Karpas-422 (cell line): Measurements from ENCODE around the gene TAF6L. TPM values are rescaled to one million over a fixed set of nuclear protein-coding genes. Genes with fewer than 3 reads are reported as not detected.

Experiments used
- DNase-seq: peaks from one replicate; pipeline ENCODE4 v3.0.0-alpha.2; 2015
- H2AFZ ChIP-seq: fragments of 200-600 bp; sonication (generic); 2 replicates; pipeline ENCODE4 v1.6.1; 2014; ENCODE audit warnings: antibody characterized with exemption, low read length, mixed read lengths
- H3K27ac ChIP-seq: fragments of 200-600 bp; sonication (generic); 2 replicates; pipeline ENCODE4 v1.5.1; 2014; ENCODE audit warnings: mild to moderate bottlenecking, low read length, moderate library complexity
- H3K27me3 ChIP-seq: fragments of 200-600 bp; sonication (generic); 2 replicates; pipeline ENCODE4 v1.6.1; 2014; ENCODE audit warnings: low read length, mixed read lengths
- H3K36me3 ChIP-seq: fragments of 200-600 bp; sonication (generic); 2 replicates; pipeline ENCODE4 v1.6.1; 2014; ENCODE audit warnings: low read length, mixed read lengths; ENCODE audit not compliant: insufficient read depth
- H3K4me1 ChIP-seq: fragments of 200-600 bp; sonication (generic); 2 replicates; pipeline ENCODE4 v1.6.1; 2014; ENCODE audit warnings: mild to moderate bottlenecking, low read length, mixed read lengths
- H3K4me2 ChIP-seq: fragments of 200-600 bp; sonication (generic); 2 replicates; pipeline ENCODE4 v1.6.1; 2014; ENCODE audit warnings: low read length, low read depth, mild to moderate bottlenecking; ENCODE audit not compliant: poor library complexity, severe bottlenecking
- H3K4me3 ChIP-seq: fragments of 200-600 bp; sonication (generic); 2 replicates; pipeline ENCODE4 v1.5.1; 2014; ENCODE audit warnings: mild to moderate bottlenecking, antibody characterized with exemption, low read length, mixed read lengths
- H3K79me2 ChIP-seq: fragments of 200-600 bp; sonication (generic); 2 replicates; pipeline ENCODE4 v1.6.1; 2014; ENCODE audit warnings: mild to moderate bottlenecking, low read length, mixed read lengths
- H3K9ac ChIP-seq: fragments of 200-600 bp; sonication (generic); 2 replicates; pipeline ENCODE4 v1.6.0; 2014; ENCODE audit warnings: low read length
- H3K9me2 ChIP-seq: fragments of 200-600 bp; sonication (generic), shearing (Covaris generic); replicated peaks from 2 replicates; pipeline ENCODE4 v1.6.0; 2014; ENCODE audit warnings: mild to moderate bottlenecking, low read length, moderate library complexity; ENCODE audit not compliant: insufficient read depth
- H3K9me3 ChIP-seq: fragments of 300-700, 200-600 bp; sonication (generic); 2 replicates; pipeline ENCODE4 v1.6.1; 2014; ENCODE audit warnings: low read length, mixed read lengths
- H4K20me1 ChIP-seq: fragments of 200-600 bp; sonication (generic); 2 replicates; pipeline ENCODE4 v1.6.1; 2014; ENCODE audit warnings: mild to moderate bottlenecking, antibody characterized with exemption, low read length, low read depth; ENCODE audit not compliant: insufficient read depth
- total RNA-seq: library from RNA; depleted of rRNA; stranded (reverse); fragments of >200 nt; shearing (Covaris generic); gene quantifications from 2 replicates; pipeline ENCODE4 v1.2.3, GENCODE V29; 2014; ENCODE audit warnings: low replicate concordance

TAF6L gene
- total RNA-seq, 1 experiment from 2014 or later: 10.4 TPM

- peak within 1 kb of the TSS; percentile 95 for H3K4me3 ChIP-seq
- H3K4me2 ChIP-seq: peak within 1 kb of the TSS; percentile 96
- H3K9ac ChIP-seq: peak within 1 kb of the TSS; percentile 90
- peaks cover 23% of the 10 kb centered on the region; the same call in 1 of the 2 replicates for H3K36me3 ChIP-seq
- H3K79me2 ChIP-seq: peaks cover 19% of the 10 kb centered on the region
- peak; percentile 98 for DNase-seq
- H3K9me3 ChIP-seq: no peaks in the 10 kb centered on the region
- H3K9me2 ChIP-seq: no peaks in the 10 kb centered on the region
- peak within 1 kb of the TSS; percentile 82 for H3K27ac ChIP-seq
- H2AFZ ChIP-seq: peak within 1 kb of the TSS; percentile 79
- H3K27me3 ChIP-seq: no peaks in the 10 kb centered on the region
- peaks cover 33% of the 10 kb centered on the region for H3K4me1 ChIP-seq
- H4K20me1 ChIP-seq: peaks cover 16% of the 10 kb centered on the region
Measured at GRCh38 chr11:62805076-62805892, 34.1 kb downstream of the TAF6L start, which contains the start of gene NXF1. NXF1 (minus strand) TSS chr11:62805440; CDS start chr11:62805356, 84 bp downstream.

- Histone ChIP-seq H3K4me3 (peak overlapping the region; percentile 95), H3K79me2 (peaks cover 19% of the 10 kb centered on the region), H4K20me1 (peaks cover 16% of the 10 kb centered on the region), H3K27ac (peak overlapping the region; percentile 82), H3K9me2 (no peaks in the 10 kb centered on the region), H3K27me3 (no peaks in the 10 kb centered on the region), H3K36me3 (peaks cover 23% of the 10 kb centered on the region; the same call in 1 of the 2 replicates), H2AFZ (peak overlapping the region; percentile 79; the same call in 1 of the 2 replicates), H3K4me2 (peak overlapping the region; percentile 96), H3K9ac (peak overlapping the region; percentile 90), H3K9me3 (no peaks in the 10 kb centered on the region), H3K4me1 (peaks cover 33% of the 10 kb centered on the region)
- DNase-seq: peak; percentile 77
Measured at GRCh38 chr11:62805961-62806441, 34.8 kb downstream of the TAF6L start.

- Histone ChIP-seq H3K9ac (peak overlapping the region; percentile 90), H3K4me2 (peak overlapping the region; percentile 96), H3K27ac (peak overlapping the region; percentile 82), H4K20me1 (peaks cover 16% of the 10 kb centered on the region), H3K9me2 (no peaks in the 10 kb centered on the region), H3K79me2 (peaks cover 19% of the 10 kb centered on the region), H3K4me3 (peak overlapping the region; percentile 95), H3K9me3 (no peaks in the 10 kb centered on the region), H3K4me1 (peaks cover 33% of the 10 kb centered on the region), H3K36me3 (peaks cover 17% of the 10 kb centered on the region; the same call in 1 of the 2 replicates), H3K27me3 (no peaks in the 10 kb centered on the region), H2AFZ (0 out of 2 replicates have a peak overlapping the region, but pooled peaks have one; percentile 6)
- peak; percentile 56 for DNase-seq
Measured at GRCh38 chr11:62806611-62807121, 35.5 kb downstream of the TAF6L start.

- Histone ChIP-seq H4K20me1 (no peaks in the 10 kb centered on the region), H3K9ac (no peak overlapping the region), H3K9me3 (no peaks in the 10 kb centered on the region), H3K27me3 (no peaks in the 10 kb centered on the region), H3K36me3 (no peaks in the 10 kb centered on the region), H3K27ac (0 out of 2 replicates have a peak overlapping the region, but pooled peaks have one; percentile 17), H3K4me1 (peaks cover 21% of the 10 kb centered on the region), H2AFZ (no peak overlapping the region), H3K4me3 (no peak overlapping the region), H3K79me2 (no peaks in the 10 kb centered on the region), H3K9me2 (no peaks in the 10 kb centered on the region), H3K4me2 (no peak overlapping the region)
- DNase-seq: no peak
Measured at GRCh38 chr11:62810748-62811147, 39.6 kb downstream of the TAF6L start.

- Histone ChIP-seq H3K27ac (no peak overlapping the region), H3K4me1 (peaks cover 13% of the 10 kb centered on the region), H3K9ac (no peak overlapping the region), H3K36me3 (no peaks in the 10 kb centered on the region), H3K79me2 (no peaks in the 10 kb centered on the region), H3K4me3 (no peak overlapping the region), H2AFZ (no peak overlapping the region), H3K9me2 (no peaks in the 10 kb centered on the region), H3K4me2 (no peak overlapping the region), H3K27me3 (no peaks in the 10 kb centered on the region), H4K20me1 (no peaks in the 10 kb centered on the region), H3K9me3 (no peaks in the 10 kb centered on the region)
- DNase-seq: no peak
Measured at GRCh38 chr11:62811659-62812058, 40.5 kb downstream of the TAF6L start.

- Histone ChIP-seq H4K20me1 (no peaks in the 10 kb centered on the region), H3K9me3 (no peaks in the 10 kb centered on the region), H3K4me3 (no peak overlapping the region), H3K4me1 (no peaks in the 10 kb centered on the region), H3K27me3 (no peaks in the 10 kb centered on the region), H3K9ac (no peak overlapping the region), H3K4me2 (no peak overlapping the region), H2AFZ (no peak overlapping the region), H3K27ac (no peak overlapping the region), H3K9me2 (no peaks in the 10 kb centered on the region), H3K36me3 (no peaks in the 10 kb centered on the region), H3K79me2 (no peaks in the 10 kb centered on the region)
- no peak for DNase-seq
Measured at GRCh38 chr11:62816557-62816956, 45.4 kb downstream of the TAF6L start.

- Histone ChIP-seq H4K20me1 (no peaks in the 10 kb centered on the region), H3K4me1 (no peaks in the 10 kb centered on the region), H3K27me3 (no peaks in the 10 kb centered on the region), H3K9me3 (no peaks in the 10 kb centered on the region), H3K9ac (no peak overlapping the region), H3K79me2 (no peaks in the 10 kb centered on the region), H3K4me2 (no peak overlapping the region), H3K4me3 (no peak overlapping the region), H3K9me2 (no peaks in the 10 kb centered on the region), H3K27ac (no peak overlapping the region), H3K36me3 (no peaks in the 10 kb centered on the region), H2AFZ (no peak overlapping the region)
- no peak for DNase-seq
Measured at GRCh38 chr11:62817129-62817528, 45.9 kb downstream of the TAF6L start.

- Histone ChIP-seq H2AFZ (no peak overlapping the region), H3K9ac (no peak overlapping the region), H3K36me3 (peaks cover 10% of the 10 kb centered on the region; the same call in 1 of the 2 replicates), H3K27ac (no peak overlapping the region), H3K9me2 (no peaks in the 10 kb centered on the region), H3K4me2 (no peak overlapping the region), H3K4me3 (no peak overlapping the region), H3K4me1 (no peaks in the 10 kb centered on the region), H3K9me3 (no peaks in the 10 kb centered on the region), H3K27me3 (no peaks in the 10 kb centered on the region), H3K79me2 (peaks cover 7% of the 10 kb centered on the region), H4K20me1 (no peaks in the 10 kb centered on the region)
- DNase-seq: no peak
Measured at GRCh38 chr11:62823677-62824076, 52.5 kb downstream of the TAF6L start.
